Measurements from ENCODE around the gene CLDN19. TPM values are rescaled to one million over a fixed set of nuclear protein-coding genes. Genes with fewer than 3 reads are reported as not detected.

Gene CLDN19
- polyA plus RNA-seq, 2 of the 4 experiments (the other 2 are of a cell fraction), result 0.03 TPM; not detected in 1

DNA sequence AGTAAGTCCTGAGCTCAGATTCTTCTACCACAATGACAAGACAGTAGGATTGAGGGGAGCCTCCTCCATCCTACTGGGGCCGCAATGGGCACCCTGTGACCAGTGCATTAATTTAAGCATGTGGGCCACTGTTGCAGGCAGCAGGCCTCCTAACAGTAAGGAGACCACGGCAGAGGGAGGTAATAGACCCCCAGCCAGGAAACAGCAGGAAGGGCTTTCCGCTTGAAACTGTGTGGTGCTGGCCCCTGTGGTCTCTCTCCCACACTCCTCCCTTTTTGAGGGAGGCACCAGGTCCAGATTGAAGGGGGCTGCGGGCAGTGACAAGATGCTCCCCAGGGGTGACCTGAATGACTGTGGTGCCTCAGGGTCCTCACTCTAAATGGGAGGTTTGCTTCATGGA lies 1.7 kb upstream of the CLDN19 start:
- Histone ChIP-seq H3K4me1 (no peaks in the 10 kb centered on the region), H3K27ac (no peak overlapping the region), H3K4me2 (no peak overlapping the region), H3K4me3 (no peak overlapping the region), H3K9me3 (no peaks in the 10 kb centered on the region)
- WGBS (ENCODE audit: missing lambda C conversion rate), result 77% methylated on average over 3 of the region's 4 CpGs
- FAIRE-seq, result no peak
- POLR2A ChIA-PET, result no interaction called here
- TF ChIP-seq CBX8 (IDR thresholded peaks at IDR 0.05) (no peak), CHD4 (IDR thresholded peaks at IDR 0.05; ENCODE audit: borderline replicate concordance) (no peak), CEBPB (IDR thresholded peaks at IDR 0.05) (no peak), POLR2A (IDR thresholded peaks at IDR 0.05; ENCODE audit: low read length) (no peak), RARB (CRISPR knock-in tag; IDR thresholded peaks at IDR 0.05) (no peak), ELK1 (IDR thresholded peaks at IDR 0.05; ENCODE audit: low read depth, low read length) (no peak), SREBF2 (IDR thresholded peaks at IDR 0.05) (no peak), TP53 (CRISPR knock-in tag; IDR thresholded peaks at IDR 0.05) (no peak), MYC (IDR thresholded peaks at IDR 0.05; ENCODE audit: borderline replicate concordance, low read length) (no peak), TFCP2L1 (CRISPR knock-in tag; IDR thresholded peaks at IDR 0.05) (no peak), FOXS1 (CRISPR knock-in tag; IDR thresholded peaks at IDR 0.05) (no peak), ZNF302 (CRISPR knock-in tag; IDR thresholded peaks at IDR 0.05) (no peak), EHF (CRISPR knock-in tag; IDR thresholded peaks at IDR 0.05) (no peak), RCOR1 (IDR thresholded peaks at IDR 0.05; ENCODE audit: low read depth, low read length) (no peak), KDM5A (IDR thresholded peaks at IDR 0.05) (no peak)
- TF ChIP-seq, protein P1, sequence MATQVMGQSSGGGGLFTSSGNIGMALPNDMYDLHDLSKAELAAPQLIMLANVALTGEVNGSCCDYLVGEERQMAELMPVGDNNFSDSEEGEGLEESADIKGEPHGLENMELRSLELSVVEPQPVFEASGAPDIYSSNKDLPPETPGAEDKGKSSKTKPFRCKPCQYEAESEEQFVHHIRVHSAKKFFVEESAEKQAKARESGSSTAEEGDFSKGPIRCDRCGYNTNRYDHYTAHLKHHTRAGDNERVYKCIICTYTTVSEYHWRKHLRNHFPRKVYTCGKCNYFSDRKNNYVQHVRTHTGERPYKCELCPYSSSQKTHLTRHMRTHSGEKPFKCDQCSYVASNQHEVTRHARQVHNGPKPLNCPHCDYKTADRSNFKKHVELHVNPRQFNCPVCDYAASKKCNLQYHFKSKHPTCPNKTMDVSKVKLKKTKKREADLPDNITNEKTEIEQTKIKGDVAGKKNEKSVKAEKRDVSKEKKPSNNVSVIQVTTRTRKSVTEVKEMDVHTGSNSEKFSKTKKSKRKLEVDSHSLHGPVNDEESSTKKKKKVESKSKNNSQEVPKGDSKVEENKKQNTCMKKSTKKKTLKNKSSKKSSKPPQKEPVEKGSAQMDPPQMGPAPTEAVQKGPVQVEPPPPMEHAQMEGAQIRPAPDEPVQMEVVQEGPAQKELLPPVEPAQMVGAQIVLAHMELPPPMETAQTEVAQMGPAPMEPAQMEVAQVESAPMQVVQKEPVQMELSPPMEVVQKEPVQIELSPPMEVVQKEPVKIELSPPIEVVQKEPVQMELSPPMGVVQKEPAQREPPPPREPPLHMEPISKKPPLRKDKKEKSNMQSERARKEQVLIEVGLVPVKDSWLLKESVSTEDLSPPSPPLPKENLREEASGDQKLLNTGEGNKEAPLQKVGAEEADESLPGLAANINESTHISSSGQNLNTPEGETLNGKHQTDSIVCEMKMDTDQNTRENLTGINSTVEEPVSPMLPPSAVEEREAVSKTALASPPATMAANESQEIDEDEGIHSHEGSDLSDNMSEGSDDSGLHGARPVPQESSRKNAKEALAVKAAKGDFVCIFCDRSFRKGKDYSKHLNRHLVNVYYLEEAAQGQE (IDR thresholded peaks at IDR 0.05), result no peak
- TF ChIP-seq, protein P2, sequence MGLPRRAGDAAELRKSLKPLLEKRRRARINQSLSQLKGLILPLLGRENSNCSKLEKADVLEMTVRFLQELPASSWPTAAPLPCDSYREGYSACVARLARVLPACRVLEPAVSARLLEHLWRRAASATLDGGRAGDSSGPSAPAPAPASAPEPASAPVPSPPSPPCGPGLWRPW (IDR thresholded peaks at IDR 0.05), result no peak
- TF ChIP-seq, protein P3, sequence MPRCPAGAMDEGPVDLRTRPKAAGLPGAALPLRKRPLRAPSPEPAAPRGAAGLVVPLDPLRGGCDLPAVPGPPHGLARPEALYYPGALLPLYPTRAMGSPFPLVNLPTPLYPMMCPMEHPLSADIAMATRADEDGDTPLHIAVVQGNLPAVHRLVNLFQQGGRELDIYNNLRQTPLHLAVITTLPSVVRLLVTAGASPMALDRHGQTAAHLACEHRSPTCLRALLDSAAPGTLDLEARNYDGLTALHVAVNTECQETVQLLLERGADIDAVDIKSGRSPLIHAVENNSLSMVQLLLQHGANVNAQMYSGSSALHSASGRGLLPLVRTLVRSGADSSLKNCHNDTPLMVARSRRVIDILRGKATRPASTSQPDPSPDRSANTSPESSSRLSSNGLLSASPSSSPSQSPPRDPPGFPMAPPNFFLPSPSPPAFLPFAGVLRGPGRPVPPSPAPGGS (IDR thresholded peaks at IDR 0.05), result no peak
- ATAC-seq, result no peak
- CTCF ChIA-PET, result no interaction called here
- no peak for DNase-seq (ENCODE audit: low read depth in 1 of 2, low spot score in 1 of 2)

DNA sequence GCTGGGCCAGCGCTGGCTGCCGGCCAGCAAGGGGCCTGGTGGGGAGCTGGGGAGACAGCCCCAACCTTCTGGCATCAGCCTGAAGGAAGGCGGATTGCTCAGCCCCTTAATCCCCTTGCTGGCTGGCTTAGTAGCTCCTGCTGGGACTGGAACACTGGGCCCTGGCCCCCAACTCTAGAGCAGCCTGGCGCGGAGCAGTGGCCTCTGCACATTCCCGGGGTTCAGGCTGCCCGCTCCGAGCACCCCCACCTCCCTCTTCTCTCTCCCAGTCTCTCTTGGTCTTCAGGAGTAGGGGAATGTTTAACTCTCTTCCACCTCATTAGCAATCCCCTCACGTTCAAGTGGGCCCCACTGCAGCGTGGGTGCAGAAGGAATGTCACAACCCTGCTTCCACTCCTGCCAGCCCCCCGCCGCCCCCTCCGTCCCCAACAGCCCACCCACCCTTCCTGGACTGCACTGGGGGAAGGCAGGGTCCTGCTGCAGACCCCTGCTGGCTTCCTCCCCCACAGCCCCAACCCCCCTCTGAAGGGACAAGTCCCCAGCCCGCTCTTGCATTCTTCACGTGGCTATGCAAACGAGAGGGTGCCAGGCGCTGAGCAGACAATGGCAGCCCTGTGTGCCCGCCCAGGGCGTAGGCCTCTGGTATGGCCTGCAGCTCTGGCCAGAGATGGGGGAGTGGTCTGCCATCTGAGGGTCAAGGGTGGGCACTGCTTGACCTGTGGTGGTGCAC lies 980 bp upstream of the CLDN19 start:
- Histone ChIP-seq H3K9me3 (no peaks in the 10 kb centered on the region), H3K4me1 (no peaks in the 10 kb centered on the region), H3K27ac (no peak overlapping the region), H3K4me3 (no peak overlapping the region), H3K4me2 (no peak overlapping the region)
- POLR2A ChIA-PET, result no interaction called here
- ATAC-seq (no peak), FAIRE-seq (no peak), DNase-seq (ENCODE audit: low read depth in 1 of 2, low spot score in 1 of 2) (no peak)
- WGBS (ENCODE audit: missing lambda C conversion rate), result 87% methylated on average over 8 of the region's 19 CpGs
- CTCF ChIA-PET, result interaction anchor here (1.3 kb wide), 1 partner anchor 108 kb away, joined by 3 read pairs; no protein-coding TSS in a partner anchor
- TF ChIP-seq FOXS1 (CRISPR knock-in tag; IDR thresholded peaks at IDR 0.05), result no peak
- TF ChIP-seq ESRRA (IDR thresholded peaks at IDR 0.05; ENCODE audit: borderline replicate concordance, low read length), result no peak
- TF ChIP-seq EP300 (IDR thresholded peaks at IDR 0.05), result no peak
- TF ChIP-seq CBX8 (IDR thresholded peaks at IDR 0.05), result no peak
- TF ChIP-seq, protein P4, sequence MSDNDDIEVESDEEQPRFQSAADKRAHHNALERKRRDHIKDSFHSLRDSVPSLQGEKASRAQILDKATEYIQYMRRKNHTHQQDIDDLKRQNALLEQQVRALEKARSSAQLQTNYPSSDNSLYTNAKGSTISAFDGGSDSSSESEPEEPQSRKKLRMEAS (IDR thresholded peaks at IDR 0.05), result no peak
- no peak for TF ChIP-seq NFE2L2 (conservative IDR thresholded peaks at IDR 0.05; ENCODE audit: low read length)
- TF ChIP-seq ZNF302 (CRISPR knock-in tag; IDR thresholded peaks at IDR 0.05), result no peak
- no peak for TF ChIP-seq CEBPB (IDR thresholded peaks at IDR 0.05)
- no peak for TF ChIP-seq PHF8 (IDR thresholded peaks at IDR 0.05; ENCODE audit: borderline replicate concordance, low read depth)
- TF ChIP-seq GATA3 (IDR thresholded peaks at IDR 0.05; ENCODE audit: borderline replicate concordance), result no peak
- no peak for TF ChIP-seq POLR2A (IDR thresholded peaks at IDR 0.05; ENCODE audit: low read length)
- TF ChIP-seq JUNB (IDR thresholded peaks at IDR 0.05), result no peak
- TF ChIP-seq, protein P5, sequence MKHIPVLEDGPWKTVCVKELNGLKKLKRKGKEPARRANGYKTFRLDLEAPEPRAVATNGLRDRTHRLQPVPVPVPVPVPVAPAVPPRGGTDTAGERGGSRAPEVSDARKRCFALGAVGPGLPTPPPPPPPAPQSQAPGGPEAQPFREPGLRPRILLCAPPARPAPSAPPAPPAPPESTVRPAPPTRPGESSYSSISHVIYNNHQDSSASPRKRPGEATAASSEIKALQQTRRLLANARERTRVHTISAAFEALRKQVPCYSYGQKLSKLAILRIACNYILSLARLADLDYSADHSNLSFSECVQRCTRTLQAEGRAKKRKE (CRISPR knock-in tag; IDR thresholded peaks at IDR 0.05; ENCODE audit: low read depth), result no peak
- no peak for TF ChIP-seq SMC3 (IDR thresholded peaks at IDR 0.05)
- no peak for TF ChIP-seq E2F6 (IDR thresholded peaks at IDR 0.05; ENCODE audit: borderline replicate concordance, low read depth)
- no peak for TF ChIP-seq CHD4 (IDR thresholded peaks at IDR 0.05; ENCODE audit: borderline replicate concordance)
- TF ChIP-seq RNF2 (IDR thresholded peaks at IDR 0.05; ENCODE audit: borderline replicate concordance, low read depth), result no peak
- TF ChIP-seq FOSL2 (IDR thresholded peaks at IDR 0.05), result no peak
- no peak for TF ChIP-seq FOSL2 (CRISPR knock-in tag; IDR thresholded peaks at IDR 0.05)
- TF ChIP-seq HDAC2 (IDR thresholded peaks at IDR 0.05), result no peak

All from A549 (cell line).